GM19328 (cell line): Measurements from ENCODE around the gene ATP4A.

Source experiments
- ATAC-seq: cut with Tn5 transposase; IDR thresholded peaks from one replicate; pipeline ENCODE4 v1.9.1; 2021; ENCODE audit warnings: mild to moderate bottlenecking, moderate library complexity; ENCODE audit not compliant: unreplicated experiment

The ATP4A gene

GRCh38 chr19:35566738-35567137, 3.3 kb upstream of the ATP4A start:
- no peak for ATAC-seq

GRCh38 chr19:35565016-35565856, 1.8 kb upstream of the ATP4A start:
- ATAC-seq, result no peak

GRCh38 chr19:35562776-35563175, 682 bp downstream of the ATP4A start:
- ATAC-seq, result no peak

DNA sequence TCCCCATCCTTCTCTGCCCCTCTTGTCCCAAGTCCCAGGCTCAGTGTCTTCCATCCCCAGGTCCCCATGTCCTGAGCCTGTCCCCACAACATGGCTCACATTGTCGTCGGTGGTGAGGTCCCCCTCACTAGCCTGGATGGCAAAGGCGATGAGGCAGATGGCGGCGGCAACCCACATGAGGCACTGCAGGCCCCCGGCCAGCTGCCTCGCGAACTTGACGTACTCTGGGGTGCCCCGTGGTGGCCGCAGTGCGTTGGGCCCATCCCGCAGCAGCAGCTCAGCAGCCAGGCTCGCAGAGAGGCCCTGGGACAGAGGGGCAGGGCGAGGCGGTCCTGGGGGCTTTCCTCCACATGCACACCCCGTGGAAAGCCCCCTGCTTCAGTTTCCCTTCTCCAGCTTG, 1.1 kb downstream of the ATP4A start:
- ATAC-seq, result no peak

GRCh38 chr19:35561436-35561835, 2.0 kb downstream of the ATP4A start:
- no peak for ATAC-seq

GRCh38 chr19:35560677-35561076, 2.8 kb downstream of the ATP4A start:
- no peak for ATAC-seq

GRCh38 chr19:35560271-35560670, 3.2 kb downstream of the ATP4A start:
- no peak for ATAC-seq

DNA sequence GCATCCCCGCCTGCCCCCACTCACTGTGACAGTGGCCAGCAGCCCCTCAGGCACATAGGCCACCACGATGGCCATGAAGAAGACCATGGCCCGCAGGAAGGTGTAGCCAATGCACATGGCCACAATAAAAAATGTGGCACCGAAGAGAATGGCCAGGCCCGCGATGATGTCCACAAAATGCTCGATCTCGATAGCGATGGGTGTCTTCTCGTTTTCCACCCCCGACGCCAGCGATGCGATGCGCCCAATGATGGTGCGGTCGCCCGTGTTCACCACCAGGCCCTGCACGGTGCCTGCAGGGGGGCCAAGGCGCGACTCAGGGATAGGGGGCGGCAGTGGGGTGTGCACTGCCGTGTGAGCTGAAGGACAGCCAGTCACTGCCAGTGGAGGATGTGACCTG, 3.7 kb downstream of the ATP4A start:
- ATAC-seq, result no peak

- no peak for ATAC-seq
Observed at GRCh38 chr19:35559281-35559659, 4.2 kb downstream of the ATP4A start.

DNA sequence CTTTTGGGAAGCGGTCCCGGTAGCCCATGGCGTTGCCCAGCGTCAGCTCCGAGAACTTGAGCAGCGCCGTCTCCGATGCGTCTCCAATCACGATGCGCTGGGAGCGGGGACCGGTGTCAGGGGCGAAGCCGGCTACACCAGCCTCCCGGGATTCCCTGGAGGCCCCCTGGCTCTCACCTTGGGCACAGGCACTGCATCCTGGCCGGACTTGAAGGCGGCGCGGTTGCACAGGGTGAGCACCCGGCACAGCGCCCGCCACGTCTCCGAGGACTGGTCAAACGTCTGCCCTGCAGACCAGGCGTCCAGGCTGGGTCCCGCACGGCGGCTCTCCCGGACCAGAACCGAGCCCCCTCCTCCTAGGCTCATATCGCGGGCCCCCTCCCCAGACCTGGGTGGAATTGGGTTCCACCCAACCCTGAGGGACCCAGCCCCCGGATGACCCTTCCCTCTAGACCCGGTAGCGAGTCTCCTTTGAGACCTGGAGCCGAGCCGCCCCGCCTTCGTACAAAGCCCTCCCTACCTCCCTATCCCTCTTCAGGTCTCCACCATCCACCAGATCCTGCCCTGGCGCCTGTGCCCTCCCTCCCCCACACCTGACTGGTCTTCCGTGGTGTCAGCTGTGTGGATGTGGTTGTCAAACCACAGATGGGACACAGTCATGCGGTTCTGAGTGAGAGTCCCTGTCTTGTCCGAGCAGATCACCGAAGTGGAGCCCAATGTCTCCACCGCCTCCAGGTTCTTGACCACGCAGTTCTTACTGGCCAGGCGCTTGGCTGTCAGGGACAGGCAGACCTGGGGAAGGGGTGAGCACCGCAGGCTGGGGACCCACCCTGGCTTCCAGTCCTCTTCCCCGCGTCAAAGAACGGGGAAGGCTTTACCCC, 4.8 kb downstream of the ATP4A start:
- no peak for ATAC-seq

DNA sequence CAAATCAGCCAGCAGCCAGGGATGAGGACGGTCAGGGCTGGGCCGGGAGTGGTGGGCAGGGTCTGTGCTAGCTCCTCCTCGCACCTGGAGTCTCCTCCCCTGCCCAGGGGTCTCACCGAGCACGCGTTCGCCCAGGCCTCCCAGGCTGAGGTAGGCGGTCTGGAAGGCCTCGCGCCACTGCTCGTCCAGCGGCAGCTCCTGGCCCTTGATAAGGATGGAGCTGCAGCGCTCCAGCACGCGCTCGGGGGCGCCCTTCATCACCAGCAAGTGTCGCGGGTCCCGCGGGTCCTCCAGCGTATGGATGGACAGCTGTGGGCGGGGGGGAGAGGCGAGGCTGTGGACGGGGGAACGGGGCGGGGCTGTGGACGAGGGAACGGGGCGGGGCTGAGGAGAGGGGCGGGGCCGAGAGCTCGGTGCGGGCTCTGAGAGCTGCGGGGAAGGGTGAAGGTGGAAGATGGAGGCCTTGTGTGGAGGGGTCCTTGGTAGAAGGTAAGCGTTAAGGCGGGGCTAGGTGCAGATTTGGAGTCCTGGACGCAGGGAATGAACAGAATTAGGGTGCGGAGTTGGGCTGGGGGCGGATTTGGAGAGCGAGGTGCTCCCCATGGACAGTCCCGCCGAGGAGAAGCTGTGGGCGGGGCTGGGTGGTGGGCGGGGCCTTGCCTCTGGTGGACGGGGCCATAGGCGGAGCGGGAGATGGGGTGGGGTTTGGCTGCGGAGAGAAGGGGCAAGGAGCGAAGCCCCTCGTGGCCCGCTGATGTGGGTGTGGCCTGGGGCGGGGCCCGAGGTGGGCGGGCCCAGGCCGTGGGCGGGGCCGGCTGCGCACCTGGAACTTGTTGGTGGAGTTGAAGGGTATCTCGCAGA, 5.7 kb downstream of the ATP4A start:
- ATAC-seq, result no peak

- no peak for ATAC-seq
Observed at GRCh38 chr19:35556846-35557538, 6.5 kb downstream of the ATP4A start.

DNA sequence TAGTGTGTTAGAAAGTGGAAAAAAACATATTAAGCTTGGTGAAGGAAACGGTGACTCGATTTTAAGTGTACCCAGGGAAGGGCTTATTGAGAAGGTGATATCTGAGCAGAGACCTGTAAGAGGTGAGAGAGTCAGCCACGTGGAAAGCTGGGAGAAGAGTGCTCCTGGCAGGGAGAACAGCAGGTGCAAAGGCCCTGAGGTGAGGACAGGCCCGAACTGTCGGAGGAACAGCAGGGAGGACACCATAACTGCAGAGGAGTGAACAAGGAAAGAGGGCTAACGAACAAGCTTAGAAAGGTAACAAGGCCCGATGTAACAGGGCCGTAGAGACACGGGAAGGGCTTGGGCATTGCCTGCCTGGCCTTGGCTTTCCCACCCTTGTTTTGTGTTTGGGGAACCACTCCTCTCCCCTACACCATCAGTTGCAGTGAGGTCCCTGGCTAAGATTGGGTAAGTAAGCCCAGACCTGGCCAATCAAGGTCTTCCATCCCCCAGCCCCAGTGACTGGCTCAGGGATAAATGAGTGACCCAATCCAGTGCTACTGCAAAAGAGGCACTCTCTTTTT, 7.3 kb downstream of the ATP4A start:
- ATAC-seq, result no peak

GRCh38 chr19:35555301-35556005, 8.0 kb downstream of the ATP4A start:
- ATAC-seq, result no peak

DNA sequence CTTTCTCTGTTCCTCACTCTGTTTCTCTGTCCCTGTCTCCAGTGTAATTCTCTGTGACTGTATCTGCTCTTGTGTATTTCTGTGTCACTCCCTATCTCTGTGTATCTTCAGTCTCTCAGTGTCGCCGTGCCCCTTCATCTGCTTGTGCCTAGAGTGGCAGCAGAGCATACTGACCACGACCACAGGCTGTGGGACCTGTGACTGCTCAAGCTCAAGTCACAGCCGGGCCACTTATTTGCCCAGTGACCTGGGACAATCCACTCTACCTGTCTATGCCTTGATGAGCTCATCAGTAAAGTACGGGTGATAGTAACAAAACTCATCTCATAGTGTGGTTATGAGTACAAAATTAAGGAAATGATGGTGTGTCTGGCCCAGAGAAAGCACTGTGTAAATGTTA, 9.4 kb downstream of the ATP4A start:
- no peak for ATAC-seq

DNA sequence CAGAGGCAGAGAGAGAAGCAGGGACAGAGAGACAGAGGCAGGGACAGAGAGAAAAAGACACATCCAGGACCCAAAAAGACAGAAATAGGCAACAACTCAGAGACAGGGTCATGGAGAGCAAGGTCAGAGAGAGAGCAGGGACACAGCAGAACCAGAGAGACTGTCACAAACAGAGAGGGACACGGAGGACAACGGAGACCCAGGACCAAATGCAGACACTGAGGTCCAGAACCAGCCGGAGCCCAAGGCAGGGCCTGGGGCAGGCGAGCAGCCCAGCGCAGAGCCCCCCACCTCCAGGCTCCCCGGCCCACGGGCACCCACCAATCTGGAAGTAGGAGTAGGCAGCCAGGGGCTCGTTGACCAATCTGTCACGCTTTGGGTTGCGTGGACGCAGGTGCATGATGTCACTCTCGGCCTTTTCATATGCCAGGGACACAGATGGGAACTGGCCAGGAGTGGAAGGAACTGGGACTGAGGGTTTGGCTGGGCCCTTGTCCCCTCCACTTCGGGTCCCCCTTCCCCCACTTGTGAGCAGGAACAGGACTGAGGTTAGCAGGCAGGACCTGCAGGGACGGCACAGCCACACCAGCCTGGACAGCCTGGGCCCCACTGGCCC, 10.0 kb downstream of the ATP4A start:
- no peak for ATAC-seq

GRCh38 chr19:35552534-35553384, 10.7 kb downstream of the ATP4A start:
- ATAC-seq, result no peak

DNA sequence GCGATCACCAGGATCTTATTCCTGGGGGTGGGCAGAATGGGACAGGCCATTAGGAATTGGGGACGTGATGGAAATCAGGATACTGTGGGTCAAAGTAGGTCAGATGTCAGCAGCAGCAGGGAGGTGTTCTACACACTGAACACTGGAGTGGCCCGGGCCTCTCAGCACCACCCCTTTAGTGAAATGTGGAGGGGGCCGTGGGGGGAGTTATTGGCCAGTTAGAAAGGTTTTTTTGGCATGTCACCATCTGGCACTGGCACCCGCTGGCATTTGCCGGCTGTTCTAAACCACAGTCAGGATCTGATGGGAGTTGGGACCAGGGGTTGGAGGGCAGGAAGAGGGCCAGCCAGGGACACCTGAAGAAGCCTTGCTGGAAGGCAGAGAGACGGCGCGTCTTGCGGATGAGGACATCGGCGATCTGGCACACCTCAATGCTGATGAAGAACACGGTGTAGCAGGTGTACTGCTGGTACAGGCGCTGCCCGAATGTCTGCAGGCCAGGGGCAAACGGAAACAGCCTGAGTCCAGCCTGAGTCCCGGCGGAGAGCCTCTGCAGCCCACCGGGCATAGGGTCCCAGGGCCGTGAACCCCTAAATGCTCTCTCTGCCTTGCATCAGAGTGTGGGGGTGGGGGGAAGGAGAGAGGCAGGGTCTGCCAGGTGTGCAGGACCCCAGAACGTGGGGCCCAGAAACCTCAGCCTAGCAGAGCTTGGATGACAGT, 12.2 kb downstream of the ATP4A start:
- no peak for ATAC-seq
